KMS-11 (cell line): ENCODE data around the gene FOXP4.

Experiments used
- H2AFZ ChIP-seq: fragments of 200-600 bp; sonication (generic); 2 replicates; pipeline ENCODE4 v1.6.1; 2016; ENCODE audit warnings: antibody characterized with exemption, mixed run types, low read depth
- H3K27ac ChIP-seq: fragments of 200-600 bp; sonication (generic); 2 replicates; pipeline ENCODE4 v1.6.1; 2016; ENCODE audit warnings: mild to moderate bottlenecking, mixed run types
- H3K27me3 ChIP-seq: fragments of 200-600 bp; sonication (generic); 2 replicates; pipeline ENCODE4 v1.6.1; 2017; ENCODE audit warnings: mild to moderate bottlenecking, low read depth, mixed run types, moderate library complexity; ENCODE audit not compliant: insufficient read depth
- H3K36me3 ChIP-seq: fragments of 200-600 bp; sonication (generic); 2 replicates; pipeline ENCODE4 v1.6.1; 2017; ENCODE audit warnings: mild to moderate bottlenecking, mixed run types; ENCODE audit not compliant: insufficient read depth
- H3K4me1 ChIP-seq: fragments of 200-600 bp; sonication (generic); 2 replicates; pipeline ENCODE4 v1.6.1; 2016; ENCODE audit warnings: mild to moderate bottlenecking, low read depth, mixed run types; ENCODE audit not compliant: poor library complexity, severe bottlenecking
- H3K4me2 ChIP-seq: fragments of 200-600 bp; sonication (generic); 2 replicates; pipeline ENCODE4 v1.7.0; 2016; ENCODE audit warnings: mild to moderate bottlenecking, mixed run types
- H3K4me3 ChIP-seq: fragments of 200-600 bp; sonication (generic); IDR thresholded peaks from 2 replicates; pipeline ENCODE4 v1.6.1; 2017; ENCODE audit warnings: low read depth, low read length, mixed read lengths; ENCODE audit not compliant: insufficient read depth
- H3K79me2 ChIP-seq: fragments of 200-600 bp; sonication (generic); 2 replicates; pipeline ENCODE4 v1.6.1; 2016; ENCODE audit warnings: low read depth, mixed run types; ENCODE audit not compliant: insufficient read depth
- H3K9ac ChIP-seq: fragments of 200-600 bp; sonication (generic); 2 replicates; pipeline ENCODE4 v1.6.1; 2016; ENCODE audit warnings: mild to moderate bottlenecking, mixed run types
- H4K20me1 ChIP-seq: fragments of 200-600 bp; sonication (generic); 2 replicates; pipeline ENCODE4 v1.6.1; 2016; ENCODE audit warnings: mild to moderate bottlenecking, mixed run types; ENCODE audit not compliant: insufficient read depth
- TF ChIP-seq, protein P1 (sequence below): fragments of 200-600 bp; sonication (generic); conservative IDR thresholded peaks from 2 replicates; pipeline ENCODE4 v1.6.1; 2017; ENCODE audit warnings: low read depth, mild to moderate bottlenecking, antibody characterized with exemption, low read length, moderate library complexity, mixed read lengths

FOXP4 gene

DNA sequence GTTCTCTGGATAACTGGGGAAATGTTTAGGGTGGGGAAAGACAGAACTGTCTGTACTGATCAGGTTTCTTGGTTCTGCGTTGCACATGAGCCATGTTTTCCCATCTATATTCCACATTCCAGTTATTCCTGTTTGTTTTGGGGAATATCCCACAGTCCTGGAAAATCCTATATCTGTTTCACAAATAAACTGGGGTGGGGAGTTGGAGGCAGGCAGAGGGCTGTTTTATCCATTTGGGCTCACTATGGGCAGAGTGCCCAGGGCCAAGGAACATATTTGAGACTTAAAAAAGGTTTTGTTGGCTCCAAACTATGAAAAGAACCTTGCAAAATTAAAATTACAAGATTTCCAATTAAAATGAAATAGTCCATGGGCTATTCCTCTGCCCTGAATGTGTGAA lies 21.5 kb downstream of the FOXP4 start:
- no peaks in the 10 kb centered on the region for H3K4me1 ChIP-seq
- H3K4me2 ChIP-seq: no peak overlapping the region
- H4K20me1 ChIP-seq: no peaks in the 10 kb centered on the region
- H3K27me3 ChIP-seq: no peaks in the 10 kb centered on the region
- no peak overlapping the region for H3K9ac ChIP-seq
- TF ChIP-seq, protein P1, sequence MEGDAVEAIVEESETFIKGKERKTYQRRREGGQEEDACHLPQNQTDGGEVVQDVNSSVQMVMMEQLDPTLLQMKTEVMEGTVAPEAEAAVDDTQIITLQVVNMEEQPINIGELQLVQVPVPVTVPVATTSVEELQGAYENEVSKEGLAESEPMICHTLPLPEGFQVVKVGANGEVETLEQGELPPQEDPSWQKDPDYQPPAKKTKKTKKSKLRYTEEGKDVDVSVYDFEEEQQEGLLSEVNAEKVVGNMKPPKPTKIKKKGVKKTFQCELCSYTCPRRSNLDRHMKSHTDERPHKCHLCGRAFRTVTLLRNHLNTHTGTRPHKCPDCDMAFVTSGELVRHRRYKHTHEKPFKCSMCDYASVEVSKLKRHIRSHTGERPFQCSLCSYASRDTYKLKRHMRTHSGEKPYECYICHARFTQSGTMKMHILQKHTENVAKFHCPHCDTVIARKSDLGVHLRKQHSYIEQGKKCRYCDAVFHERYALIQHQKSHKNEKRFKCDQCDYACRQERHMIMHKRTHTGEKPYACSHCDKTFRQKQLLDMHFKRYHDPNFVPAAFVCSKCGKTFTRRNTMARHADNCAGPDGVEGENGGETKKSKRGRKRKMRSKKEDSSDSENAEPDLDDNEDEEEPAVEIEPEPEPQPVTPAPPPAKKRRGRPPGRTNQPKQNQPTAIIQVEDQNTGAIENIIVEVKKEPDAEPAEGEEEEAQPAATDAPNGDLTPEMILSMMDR: no peak
- no peak overlapping the region for H2AFZ ChIP-seq
- H3K36me3 ChIP-seq: no peaks in the 10 kb centered on the region
- H3K4me3 ChIP-seq: no peak overlapping the region
- no peak overlapping the region for H3K27ac ChIP-seq
- H3K79me2 ChIP-seq: no peaks in the 10 kb centered on the region

DNA sequence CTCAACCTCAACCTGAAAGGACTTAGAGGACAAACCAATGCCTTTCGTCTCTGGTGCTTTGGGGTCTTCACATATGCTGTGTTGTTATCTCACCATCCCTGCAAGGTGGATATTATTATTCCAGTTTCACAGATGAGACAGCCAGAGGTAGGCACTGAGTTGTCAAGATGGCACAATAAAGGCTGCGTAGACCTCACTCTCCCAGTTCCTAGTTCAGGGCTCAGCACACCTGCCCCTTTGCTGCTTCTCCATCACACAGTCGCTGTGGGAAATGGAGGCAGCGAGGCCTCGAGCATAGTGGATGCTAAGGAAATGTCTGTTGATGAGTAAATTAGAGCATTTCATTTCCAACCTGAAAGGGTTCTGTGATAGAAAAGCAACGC lies 22.0 kb downstream of the FOXP4 start:
- TF ChIP-seq, protein P1: no peak
- H3K27ac ChIP-seq: no peak overlapping the region
- H3K27me3 ChIP-seq: no peaks in the 10 kb centered on the region
- H3K79me2 ChIP-seq: no peaks in the 10 kb centered on the region
- H3K4me1 ChIP-seq: no peaks in the 10 kb centered on the region
- H4K20me1 ChIP-seq: no peaks in the 10 kb centered on the region
- no peak overlapping the region for H2AFZ ChIP-seq
- H3K4me3 ChIP-seq: no peak overlapping the region
- H3K9ac ChIP-seq: no peak overlapping the region
- no peaks in the 10 kb centered on the region for H3K36me3 ChIP-seq
- H3K4me2 ChIP-seq: no peak overlapping the region

DNA sequence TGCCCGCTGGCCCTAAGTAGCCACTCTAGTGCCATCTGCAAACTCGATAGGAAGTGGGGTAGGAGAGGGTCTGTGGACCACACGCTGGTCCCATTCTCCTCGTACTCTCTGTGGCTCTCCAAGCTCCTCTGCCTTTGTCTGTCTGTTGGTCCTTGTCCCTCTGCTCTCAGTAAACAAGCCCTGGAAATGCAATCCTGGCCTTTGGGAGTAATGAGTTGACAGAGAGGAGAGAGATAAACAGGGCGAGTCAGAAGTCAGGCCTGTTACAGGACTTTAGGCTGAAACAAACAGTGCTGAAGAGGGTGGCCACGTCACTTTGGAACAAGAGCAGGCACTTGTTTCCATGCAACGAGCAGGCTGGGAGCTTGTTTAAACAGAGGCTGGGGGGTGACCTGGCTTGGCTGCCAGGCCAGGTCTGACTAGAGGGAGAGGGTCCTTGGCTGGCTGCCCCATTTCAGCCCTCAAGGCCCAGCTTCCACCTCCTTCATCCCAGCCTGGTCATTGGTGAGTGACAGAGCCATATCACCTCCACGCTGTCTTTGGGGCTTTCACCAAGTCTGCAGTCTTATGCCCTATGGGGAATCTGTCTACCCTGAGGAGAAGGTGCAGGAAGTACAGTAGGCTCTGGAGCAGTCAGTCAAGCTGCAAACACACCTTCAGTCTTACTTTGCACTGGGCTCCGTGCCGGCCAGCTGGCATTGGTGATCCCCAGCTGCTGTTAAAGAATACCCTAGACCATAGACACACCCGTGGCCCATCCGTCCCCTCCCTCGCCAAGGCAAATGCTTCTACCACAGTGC lies 22.6 kb downstream of the FOXP4 start:
- no peaks in the 10 kb centered on the region for H4K20me1 ChIP-seq
- no peak overlapping the region for H3K4me2 ChIP-seq
- H3K36me3 ChIP-seq: no peaks in the 10 kb centered on the region
- no peak overlapping the region for H3K9ac ChIP-seq
- no peaks in the 10 kb centered on the region for H3K4me1 ChIP-seq
- H3K79me2 ChIP-seq: no peaks in the 10 kb centered on the region
- H3K4me3 ChIP-seq: no peak overlapping the region
- H3K27me3 ChIP-seq: no peaks in the 10 kb centered on the region
- H3K27ac ChIP-seq: no peak overlapping the region
- H2AFZ ChIP-seq: no peak overlapping the region
- TF ChIP-seq, protein P1: no peak

DNA sequence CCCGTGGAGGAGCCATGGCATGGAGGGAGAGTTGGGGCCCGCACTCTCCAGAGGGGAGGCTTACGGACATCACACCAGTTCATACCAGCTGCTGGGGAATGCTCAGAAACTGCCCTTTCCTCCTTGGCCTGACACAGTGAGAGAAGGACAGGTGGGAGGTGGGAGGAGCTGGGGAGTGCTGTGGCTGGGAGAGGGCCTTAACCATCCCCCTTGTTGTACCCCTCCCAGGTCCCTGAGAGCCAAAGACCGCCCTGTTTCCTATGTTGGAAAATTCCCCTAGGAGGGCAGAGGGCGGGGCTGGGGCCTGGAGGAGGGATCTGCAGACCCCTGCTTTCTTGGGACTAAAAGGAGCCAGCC lies 24.1 kb downstream of the FOXP4 start:
- Histone ChIP-seq H3K36me3 (no peaks in the 10 kb centered on the region), H3K27ac (no peak overlapping the region), H3K4me1 (no peaks in the 10 kb centered on the region), H4K20me1 (no peaks in the 10 kb centered on the region), H3K4me3 (no peak overlapping the region), H3K4me2 (no peak overlapping the region), H3K27me3 (no peaks in the 10 kb centered on the region), H3K79me2 (no peaks in the 10 kb centered on the region), H2AFZ (no peak overlapping the region), H3K9ac (no peak overlapping the region)
- TF ChIP-seq, protein P1: no peak
